Endometrial microvascular endothelial cells (primary cell): ENCODE results near the gene TIMM22. TPM values are rescaled to one million over a fixed set of nuclear protein-coding genes. Genes with fewer than 3 reads are reported as not detected.
"Not testable (repeated sequence)": the region's sequence is repeated elsewhere in the genome, so short reads cannot be mapped to it uniquely, and the experiment has no call there.

Source experiments
- in situ Hi-C: cut with HindIII; loops from 2 replicates; pipeline ENCODE4 v1.10.0; 2017; ENCODE audit warnings: low sequenced_read_pairs, low pct_unique_long_range_greater_than_20kb; ENCODE audit errors: inconsistent ontology term
- total RNA-seq: library from RNA; depleted of rRNA; stranded (reverse); fragments of >200 nt; gene quantifications from one replicate; pipeline ENCODE4 v1.2.3, GENCODE V29; 2015; ENCODE audit errors: inconsistent ontology term

The TIMM22 gene
- total RNA-seq, 1 donor from 2014 or later = 24.3 TPM

DNA sequence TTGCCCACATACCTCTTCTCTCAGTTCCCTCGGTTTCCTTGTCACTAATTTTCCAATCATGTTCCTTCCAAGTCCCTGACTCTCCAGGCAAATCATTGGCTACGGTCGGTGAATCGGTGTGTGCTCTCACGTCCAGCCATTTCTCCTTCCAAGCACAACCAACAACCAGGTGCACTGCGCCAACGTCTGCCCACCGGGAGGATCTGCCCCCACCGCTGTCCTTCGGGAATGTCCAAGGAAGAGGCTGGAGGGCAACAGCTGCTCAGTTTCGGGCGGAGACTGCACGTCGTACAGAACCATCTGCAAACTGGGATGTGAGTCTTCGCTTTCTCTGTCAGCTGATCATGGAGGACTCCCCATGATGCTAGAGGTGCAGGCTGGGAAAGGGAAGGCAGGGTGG, 9.0 kb upstream of the TIMM22 start:
- in situ Hi-C loops = no loop called here

DNA sequence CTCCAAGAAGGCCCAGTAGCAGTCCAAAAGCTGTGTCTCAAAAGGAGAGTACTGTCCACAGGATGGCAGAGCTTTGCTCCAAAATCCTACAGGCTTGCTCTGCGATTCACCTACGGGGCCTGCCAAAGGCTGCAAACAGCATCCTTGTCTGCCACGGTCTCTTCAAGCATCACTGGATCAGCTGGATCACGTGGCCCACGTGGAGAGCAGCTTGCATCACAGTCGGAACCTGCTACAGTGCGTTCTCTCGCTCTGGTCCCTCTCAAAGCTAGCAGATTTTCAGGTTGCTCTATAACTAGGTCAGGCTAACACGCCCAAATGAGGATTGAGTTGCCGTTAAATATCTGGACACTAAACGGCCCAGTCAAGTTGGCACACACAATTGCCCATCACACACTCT, 8.4 kb upstream of the TIMM22 start:
- in situ Hi-C loops = no loop called here

DNA sequence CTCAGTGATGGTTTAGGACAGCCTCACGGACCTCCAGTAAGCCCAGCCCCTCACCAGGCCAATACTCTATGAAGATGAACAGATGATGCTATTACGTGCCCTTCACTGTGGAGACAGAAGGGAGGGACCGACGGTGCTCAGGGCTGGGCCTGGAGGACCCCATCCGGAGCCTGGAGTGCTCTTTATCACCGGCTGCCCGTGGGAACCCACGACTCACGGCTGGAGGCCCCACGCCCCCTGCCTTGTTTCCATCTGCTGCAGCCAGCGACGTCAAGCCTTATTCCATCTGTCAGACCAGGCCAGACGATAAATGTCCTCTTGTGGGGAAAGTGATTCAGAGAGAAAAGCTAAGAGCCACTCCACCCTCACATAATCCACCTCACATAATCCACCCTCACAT, 4.0 kb upstream of the TIMM22 start:
- in situ Hi-C loops = no loop called here

DNA sequence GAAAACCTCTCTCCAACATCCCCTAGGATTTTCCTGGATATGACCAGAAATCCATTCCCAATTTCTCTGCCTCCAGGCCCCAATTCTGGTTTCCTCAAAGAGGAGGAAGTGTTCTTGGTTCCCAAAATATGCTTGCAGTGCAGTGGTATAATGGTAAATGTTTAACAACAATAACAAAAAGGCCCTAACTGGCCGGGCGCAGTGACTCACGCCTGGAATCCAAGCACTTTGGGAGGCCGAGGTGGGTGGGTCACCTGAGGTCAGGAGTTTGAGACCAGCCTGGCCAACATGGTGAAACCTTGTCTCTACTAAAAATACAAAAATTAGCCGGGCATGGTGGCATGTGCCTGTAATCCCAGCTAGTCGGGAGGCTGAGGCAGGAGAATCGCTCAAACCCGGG, 1.6 kb upstream of the TIMM22 start:
- in situ Hi-C loops = not testable (repeated sequence)

- in situ Hi-C loops = no loop called here
Measured at GRCh38 chr17:998111-998510, 1.2 kb downstream of the TIMM22 start.

DNA sequence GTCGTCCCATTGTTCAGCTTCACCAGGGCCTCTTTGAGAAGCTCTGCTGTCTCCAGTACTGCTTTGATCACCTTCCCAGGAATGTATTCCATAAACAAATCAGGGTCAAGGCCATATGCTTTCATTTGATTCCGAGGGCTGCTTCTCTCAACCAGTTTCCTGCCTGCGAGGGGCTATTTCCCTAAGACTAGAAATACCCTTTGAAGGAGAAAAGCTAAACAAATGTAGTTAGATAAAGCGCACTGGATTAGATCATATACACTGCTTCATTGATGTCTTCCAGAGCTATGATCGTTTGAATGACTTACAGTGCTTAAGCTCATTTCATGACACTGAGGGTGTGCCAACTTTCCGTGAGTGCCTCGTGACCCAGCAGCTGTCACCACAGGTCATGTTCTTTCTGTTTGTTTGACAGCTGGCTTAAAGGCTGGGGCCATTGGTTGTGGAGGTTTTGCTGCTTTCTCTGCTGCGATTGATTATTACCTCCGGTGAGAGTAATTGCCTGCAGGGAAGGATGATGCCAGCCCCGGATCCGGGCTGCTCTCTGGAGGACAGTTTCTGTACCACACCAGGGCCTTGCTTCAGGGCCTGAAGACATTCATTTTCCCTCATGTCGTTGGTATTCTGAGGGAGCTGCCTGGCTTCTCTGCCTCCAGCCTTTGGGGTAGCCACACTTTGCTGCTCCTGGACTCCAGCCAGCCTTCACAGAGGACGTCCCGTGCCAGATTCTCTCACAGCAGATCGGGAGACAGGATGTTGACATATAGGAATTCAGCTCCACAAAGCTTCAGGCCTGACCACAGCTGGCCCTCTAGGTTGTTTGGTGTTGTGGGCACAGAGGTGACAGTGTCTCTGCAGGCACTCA, 3.9 kb downstream of the TIMM22 start:
- in situ Hi-C loops = no loop called here

DNA sequence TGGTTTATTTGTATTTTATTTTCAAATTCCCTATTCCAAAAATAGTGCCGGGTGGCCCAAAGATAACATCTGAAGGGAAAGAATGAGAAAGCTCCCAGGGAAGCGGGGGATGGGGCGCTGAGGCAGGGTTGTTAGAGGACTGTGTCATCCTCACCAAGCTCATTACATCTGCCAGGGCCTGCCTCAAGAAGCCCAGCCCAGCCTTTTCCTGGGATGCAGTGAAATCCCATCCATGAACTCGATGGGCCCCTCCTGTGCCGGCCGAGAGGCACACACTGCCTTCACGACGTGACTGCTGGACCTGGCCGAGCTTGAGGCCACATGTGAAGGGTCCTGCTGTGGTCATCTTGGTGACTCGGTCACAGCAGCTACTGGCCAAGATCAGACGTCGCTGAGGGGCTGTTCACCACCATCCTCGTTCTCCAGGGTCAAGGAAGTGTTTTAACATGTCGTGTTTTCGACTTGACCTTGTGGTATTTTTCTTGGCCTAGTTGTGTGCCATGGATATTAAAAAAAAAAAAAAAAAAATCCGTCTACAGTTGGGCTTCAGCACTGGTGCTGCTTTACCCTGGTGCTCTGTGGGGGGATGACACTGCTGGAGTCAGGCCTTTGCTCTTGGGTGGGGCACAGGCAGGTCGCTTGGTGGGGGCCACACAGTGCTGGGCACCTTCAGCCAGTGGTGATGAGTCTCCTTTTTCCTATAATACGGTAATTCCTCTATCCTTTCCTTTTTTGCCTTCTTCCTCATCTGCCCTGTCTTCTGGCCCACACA, 4.9 kb downstream of the TIMM22 start:
- in situ Hi-C loops = no loop called here

- in situ Hi-C loops = no loop called here
Measured at GRCh38 chr17:1002412-1002753, 5.5 kb downstream of the TIMM22 start.

- in situ Hi-C loops = no loop called here
Measured at GRCh38 chr17:1002771-1003555, 6.0 kb downstream of the TIMM22 start.

- in situ Hi-C loops = no loop called here
Measured at GRCh38 chr17:1003633-1003971, 6.7 kb downstream of the TIMM22 start.

- in situ Hi-C loops = no loop called here
Measured at GRCh38 chr17:1003972-1004768, 7.2 kb downstream of the TIMM22 start.

DNA sequence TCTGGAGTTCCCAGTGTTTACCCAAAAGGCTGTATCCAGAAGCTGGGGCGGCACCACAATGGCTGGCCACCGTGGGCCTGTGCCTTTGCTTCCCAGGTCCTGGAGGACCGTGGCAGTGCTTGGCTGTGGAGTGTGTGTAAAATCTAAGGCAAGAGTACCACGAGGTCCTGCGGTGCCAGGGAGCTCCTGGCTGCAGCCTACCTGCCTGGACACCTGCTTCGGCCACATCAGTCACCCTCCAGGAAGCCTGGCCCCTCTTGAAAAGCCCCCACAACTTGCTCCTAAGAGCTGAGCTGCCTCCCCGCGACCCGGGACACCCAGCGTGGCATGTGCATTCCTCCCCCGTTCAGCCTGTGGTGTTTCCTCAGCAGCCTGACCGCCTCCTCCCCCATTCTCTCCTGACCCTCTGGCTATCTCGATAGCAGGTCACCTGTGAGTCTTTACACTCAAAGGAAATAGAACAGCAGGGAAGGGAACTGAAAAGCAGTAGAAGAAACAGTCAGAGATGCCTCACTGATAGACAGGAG, 7.9 kb downstream of the TIMM22 start:
- in situ Hi-C loops = no loop called here

GRCh38 chr17:1005361-1005946, 8.5 kb downstream of the TIMM22 start:
- in situ Hi-C loops = no loop called here

DNA sequence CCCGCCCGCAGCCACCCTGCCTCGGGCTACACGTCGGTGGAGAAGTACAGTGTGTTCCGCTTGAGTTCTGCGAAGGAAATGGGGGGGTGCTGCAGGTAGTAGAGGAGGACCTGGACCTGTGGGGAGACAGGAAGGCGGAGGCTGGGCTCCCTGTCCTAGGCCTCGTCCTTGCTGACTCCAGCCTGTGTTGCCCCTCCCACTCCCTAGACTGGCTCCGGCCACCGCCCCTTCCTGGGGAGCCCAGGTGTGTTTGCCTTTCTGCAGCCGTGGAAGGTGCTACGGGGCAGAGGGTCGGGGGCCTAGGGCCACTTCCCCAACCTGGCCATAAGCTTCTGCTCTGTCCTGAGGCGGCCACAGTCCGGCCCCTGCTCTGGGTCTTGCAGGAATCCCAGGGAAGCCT, 9.1 kb downstream of the TIMM22 start:
- in situ Hi-C loops = no loop called here

DNA sequence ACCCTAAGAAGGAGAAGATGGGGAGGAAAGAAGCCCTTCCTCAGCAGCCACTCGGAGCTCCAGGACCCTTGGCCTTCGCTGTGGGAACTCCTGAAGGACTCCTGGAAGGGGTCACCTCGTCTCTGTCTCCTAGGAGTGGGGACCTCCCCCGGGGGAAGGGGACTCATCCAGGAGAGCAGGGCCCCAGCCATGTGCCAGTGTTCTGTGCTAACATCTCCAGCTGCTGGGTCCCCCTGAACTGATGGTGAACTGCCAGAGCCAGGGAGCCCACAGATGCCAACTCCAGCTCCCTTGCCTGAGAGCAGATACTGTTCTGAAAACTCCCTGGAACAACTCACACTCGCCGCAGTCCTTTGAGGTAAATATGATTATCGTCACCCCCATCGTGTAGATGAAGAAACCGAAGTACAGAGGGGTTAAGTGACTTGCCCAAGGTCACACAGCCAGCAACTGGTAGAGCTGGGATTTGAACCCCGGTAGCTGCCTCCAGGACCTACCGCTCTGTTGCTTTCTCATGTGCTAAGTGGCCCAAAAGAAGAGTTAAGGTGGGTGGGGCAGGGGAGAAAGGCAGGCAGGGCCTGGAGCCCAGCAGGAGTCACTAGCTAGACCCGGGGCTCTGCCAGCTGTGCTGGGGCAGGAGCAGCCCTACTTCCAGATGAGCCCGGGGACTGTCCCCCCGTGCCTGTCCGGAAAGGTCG, 10.5 kb downstream of the TIMM22 start:
- in situ Hi-C loops = no loop called here

- in situ Hi-C loops = no loop called here
Measured at GRCh38 chr17:1008008-1008761, 11.3 kb downstream of the TIMM22 start.
